ENCODE measurements around the gene TRERF1.

DNA sequence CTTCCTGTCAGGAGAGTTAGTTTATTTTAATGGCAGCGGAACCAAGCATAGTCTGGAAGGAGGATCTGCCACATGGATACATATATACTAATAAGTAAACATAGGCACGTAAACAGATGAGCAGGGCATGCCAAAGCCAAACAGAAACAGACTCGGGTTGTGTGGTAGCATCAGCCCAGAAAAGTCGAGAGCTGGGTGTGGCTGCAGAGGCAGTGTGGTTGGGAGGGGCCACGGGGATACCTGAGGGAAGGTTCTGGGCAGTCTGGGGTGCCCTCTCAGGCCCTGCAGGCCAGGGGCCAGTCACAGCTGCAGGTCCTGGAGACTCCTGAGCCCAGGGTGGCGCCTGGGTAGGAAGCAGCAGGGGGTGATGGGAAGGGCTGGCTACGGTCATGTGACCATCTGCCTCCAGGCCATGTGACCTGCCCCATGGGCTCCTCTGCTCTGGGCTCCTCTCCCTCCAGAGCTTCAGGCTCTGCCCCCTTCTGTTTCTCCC lies 191.3 kb downstream of the TRERF1 start:
- TF ChIP-seq, protein P1, sequence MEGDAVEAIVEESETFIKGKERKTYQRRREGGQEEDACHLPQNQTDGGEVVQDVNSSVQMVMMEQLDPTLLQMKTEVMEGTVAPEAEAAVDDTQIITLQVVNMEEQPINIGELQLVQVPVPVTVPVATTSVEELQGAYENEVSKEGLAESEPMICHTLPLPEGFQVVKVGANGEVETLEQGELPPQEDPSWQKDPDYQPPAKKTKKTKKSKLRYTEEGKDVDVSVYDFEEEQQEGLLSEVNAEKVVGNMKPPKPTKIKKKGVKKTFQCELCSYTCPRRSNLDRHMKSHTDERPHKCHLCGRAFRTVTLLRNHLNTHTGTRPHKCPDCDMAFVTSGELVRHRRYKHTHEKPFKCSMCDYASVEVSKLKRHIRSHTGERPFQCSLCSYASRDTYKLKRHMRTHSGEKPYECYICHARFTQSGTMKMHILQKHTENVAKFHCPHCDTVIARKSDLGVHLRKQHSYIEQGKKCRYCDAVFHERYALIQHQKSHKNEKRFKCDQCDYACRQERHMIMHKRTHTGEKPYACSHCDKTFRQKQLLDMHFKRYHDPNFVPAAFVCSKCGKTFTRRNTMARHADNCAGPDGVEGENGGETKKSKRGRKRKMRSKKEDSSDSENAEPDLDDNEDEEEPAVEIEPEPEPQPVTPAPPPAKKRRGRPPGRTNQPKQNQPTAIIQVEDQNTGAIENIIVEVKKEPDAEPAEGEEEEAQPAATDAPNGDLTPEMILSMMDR (conservative IDR thresholded peaks at IDR 0.05; ENCODE audit: low read depth, low read length), result no peak
- TF ChIP-seq EZH2phosphoT487 (IDR thresholded peaks at IDR 0.05; ENCODE audit: borderline replicate concordance, low read length), result no peak
